Measurements from ENCODE around the gene BRINP2. TPM values are rescaled to one million over a fixed set of nuclear protein-coding genes. Genes with fewer than 3 reads are reported as not detected.

Gene BRINP2
- total RNA-seq, 4 donors from 2014 or later, result 0.42 to 1.7 (median 0.70) TPM

DNA sequence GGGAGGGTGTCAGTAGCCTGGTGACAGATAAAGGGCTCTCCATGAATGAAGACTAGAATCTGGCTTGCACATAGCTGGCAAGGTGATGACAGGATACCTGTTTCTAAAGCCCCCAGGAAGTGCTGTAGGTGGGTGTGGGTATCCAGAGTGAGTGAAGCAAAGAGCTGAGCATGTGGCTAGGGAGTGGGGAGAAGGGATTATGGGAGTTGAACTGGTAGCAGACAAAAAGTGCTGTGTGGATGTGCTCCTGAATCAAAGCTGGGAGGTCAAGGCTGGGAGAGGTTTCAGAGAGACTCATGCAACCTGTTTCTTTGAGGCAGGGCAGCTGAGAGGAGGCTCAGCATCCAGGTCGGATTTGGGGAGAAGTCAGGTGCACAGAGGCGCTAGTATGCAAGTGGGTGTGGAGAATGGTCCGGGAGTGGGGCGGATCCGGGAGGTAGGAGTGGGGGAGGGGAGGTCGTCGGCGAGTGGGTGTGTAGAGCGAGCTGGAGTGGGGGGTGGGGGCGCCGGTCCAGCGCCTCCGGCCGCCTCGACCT, 6.8 kb upstream of the BRINP2 start:
- 3% methylated on average over 15 of the region's 15 CpGs for WGBS
- peaks cover 0 to 52% (median 11%) of the 10 kb centered on the region in 4 donors for H3K27me3 ChIP-seq

DNA sequence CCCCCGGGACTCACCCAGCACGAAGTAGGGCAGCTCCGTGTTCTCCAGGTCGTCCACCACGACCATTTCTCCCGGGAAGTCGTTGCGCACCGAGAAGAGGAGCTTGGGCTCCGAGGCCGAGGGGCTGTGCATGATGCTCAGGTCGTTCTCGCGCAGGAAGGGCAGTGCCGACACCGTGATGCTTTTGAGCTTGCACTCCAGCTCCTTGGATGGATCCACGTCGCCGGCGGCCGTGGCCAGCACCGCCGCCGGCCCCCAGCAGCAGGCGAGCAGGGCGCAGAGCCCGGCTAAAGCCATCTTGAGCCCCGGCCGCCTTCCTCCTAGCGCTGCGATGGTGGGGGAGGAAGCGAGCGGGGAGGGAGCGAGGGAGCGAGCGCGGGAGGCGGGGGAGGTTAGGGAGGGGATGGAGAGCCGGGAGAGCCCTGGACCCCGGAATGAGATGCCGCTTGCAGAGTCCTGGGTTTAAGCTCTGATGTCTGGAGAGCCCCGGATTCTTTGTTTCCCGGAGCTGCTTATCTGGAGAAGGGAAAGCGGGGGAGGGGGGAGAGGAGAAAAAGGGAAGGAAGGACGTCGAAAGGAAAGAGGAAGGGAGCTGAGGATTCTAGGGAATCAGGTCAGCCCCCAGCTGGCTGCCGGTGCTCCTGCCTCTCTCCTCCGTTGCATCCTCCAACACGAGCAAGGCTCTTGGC, 6.2 kb upstream of the BRINP2 start, which contains the start of gene ASTN1:
TSS of gene ASTN1 (minus strand) at position 333 of the 689 bp plus-strand sequence. CDS start at position 297, 36 bp downstream.
- DNase-seq (ENCODE audit: extremely low spot score), result no peak
- no peaks in the 10 kb centered on the region for H3K36me3 ChIP-seq
- intact Hi-C loops (cut with DNase I), result no loop called here
- peak within 1 kb of the TSS; percentile 47 to 57 (median 49) for H3K4me3 ChIP-seq
- peaks cover 0 to 57% (median 11%) of the 10 kb centered on the region in 4 donors for H3K27me3 ChIP-seq
- WGBS, result 1% methylated on average over 37 of the region's 49 CpGs
- TF ChIP-seq, protein P1, sequence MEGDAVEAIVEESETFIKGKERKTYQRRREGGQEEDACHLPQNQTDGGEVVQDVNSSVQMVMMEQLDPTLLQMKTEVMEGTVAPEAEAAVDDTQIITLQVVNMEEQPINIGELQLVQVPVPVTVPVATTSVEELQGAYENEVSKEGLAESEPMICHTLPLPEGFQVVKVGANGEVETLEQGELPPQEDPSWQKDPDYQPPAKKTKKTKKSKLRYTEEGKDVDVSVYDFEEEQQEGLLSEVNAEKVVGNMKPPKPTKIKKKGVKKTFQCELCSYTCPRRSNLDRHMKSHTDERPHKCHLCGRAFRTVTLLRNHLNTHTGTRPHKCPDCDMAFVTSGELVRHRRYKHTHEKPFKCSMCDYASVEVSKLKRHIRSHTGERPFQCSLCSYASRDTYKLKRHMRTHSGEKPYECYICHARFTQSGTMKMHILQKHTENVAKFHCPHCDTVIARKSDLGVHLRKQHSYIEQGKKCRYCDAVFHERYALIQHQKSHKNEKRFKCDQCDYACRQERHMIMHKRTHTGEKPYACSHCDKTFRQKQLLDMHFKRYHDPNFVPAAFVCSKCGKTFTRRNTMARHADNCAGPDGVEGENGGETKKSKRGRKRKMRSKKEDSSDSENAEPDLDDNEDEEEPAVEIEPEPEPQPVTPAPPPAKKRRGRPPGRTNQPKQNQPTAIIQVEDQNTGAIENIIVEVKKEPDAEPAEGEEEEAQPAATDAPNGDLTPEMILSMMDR (IDR thresholded peaks at IDR 0.05), result no peak
- TF ChIP-seq POLR2A (IDR thresholded peaks at IDR 0.05; ENCODE audit: low read depth), result no peak
- no peak for TF ChIP-seq POLR2AphosphoS5 (IDR thresholded peaks at IDR 0.05)
- no peak for TF ChIP-seq EP300 (IDR thresholded peaks at IDR 0.05)
- H3K27ac ChIP-seq (replicated peaks in 1 of 4), result no peak within 1 kb of the TSS
- H3K9me3 ChIP-seq, result no peaks in the 10 kb centered on the region
- H3K4me1 ChIP-seq, result peaks cover 11 to 14% (median 13%) of the 10 kb centered on the region in 4 donors

More for the DNA sequence above, 6.8 kb upstream of the BRINP2 start:
- H3K4me1 ChIP-seq, result peaks cover 11 to 14% (median 13%) of the 10 kb centered on the region in 4 donors
- TF ChIP-seq POLR2A (IDR thresholded peaks at IDR 0.05; ENCODE audit: low read depth), result no peak
- TF ChIP-seq, protein P1 (IDR thresholded peaks at IDR 0.05), result no peak
- no peak for TF ChIP-seq POLR2AphosphoS5 (IDR thresholded peaks at IDR 0.05)
- no peak for TF ChIP-seq EP300 (IDR thresholded peaks at IDR 0.05)
- intact Hi-C loops (cut with DNase I), result no loop called here
- H3K9me3 ChIP-seq, result no peaks in the 10 kb centered on the region
- no peak for DNase-seq (ENCODE audit: extremely low spot score)
- no peak overlapping the region for H3K27ac ChIP-seq (replicated peaks in 1 of 4)
- H3K4me3 ChIP-seq, result peak overlapping the region; percentile 47 to 57 (median 49)
- no peaks in the 10 kb centered on the region for H3K36me3 ChIP-seq

DNA sequence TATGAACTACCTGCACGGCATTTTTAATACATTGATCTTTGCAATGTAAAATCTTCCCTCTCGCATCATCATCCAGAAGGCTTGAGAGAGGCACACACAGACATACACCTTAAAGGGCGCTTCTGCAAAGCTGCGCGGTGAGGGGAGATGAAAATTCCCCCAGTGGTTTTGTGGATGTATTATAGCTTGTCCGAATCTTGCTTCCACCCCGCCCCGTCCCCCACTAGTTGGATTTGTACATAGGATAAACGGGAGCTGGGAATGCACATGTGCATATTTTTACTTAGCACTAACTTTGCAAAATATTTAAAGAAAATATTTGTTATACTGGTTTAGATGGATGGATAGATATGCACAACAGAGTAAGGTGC, 5.7 kb upstream of the BRINP2 start:
- Histone ChIP-seq H3K27ac (replicated peaks in 1 of 4) (no peak overlapping the region), H3K4me1 (peaks cover 11 to 14% (median 13%) of the 10 kb centered on the region in 4 donors), H3K36me3 (no peaks in the 10 kb centered on the region), H3K9me3 (no peaks in the 10 kb centered on the region), H3K27me3 (peaks cover 0 to 60% (median 13%) of the 10 kb centered on the region in 4 donors), H3K4me3 (peak overlapping the region; percentile 47 to 57 (median 49))
- intact Hi-C loops (cut with DNase I), result no loop called here
- WGBS, result 3% methylated on average over 9 of the region's 9 CpGs
- DNase-seq (ENCODE audit: extremely low spot score), result no peak
- TF ChIP-seq POLR2A (IDR thresholded peaks at IDR 0.05; ENCODE audit: low read depth) (no peak), POLR2AphosphoS5 (IDR thresholded peaks at IDR 0.05) (no peak), EP300 (IDR thresholded peaks at IDR 0.05) (no peak)
- TF ChIP-seq, protein P1 (IDR thresholded peaks at IDR 0.05), result no peak

DNA sequence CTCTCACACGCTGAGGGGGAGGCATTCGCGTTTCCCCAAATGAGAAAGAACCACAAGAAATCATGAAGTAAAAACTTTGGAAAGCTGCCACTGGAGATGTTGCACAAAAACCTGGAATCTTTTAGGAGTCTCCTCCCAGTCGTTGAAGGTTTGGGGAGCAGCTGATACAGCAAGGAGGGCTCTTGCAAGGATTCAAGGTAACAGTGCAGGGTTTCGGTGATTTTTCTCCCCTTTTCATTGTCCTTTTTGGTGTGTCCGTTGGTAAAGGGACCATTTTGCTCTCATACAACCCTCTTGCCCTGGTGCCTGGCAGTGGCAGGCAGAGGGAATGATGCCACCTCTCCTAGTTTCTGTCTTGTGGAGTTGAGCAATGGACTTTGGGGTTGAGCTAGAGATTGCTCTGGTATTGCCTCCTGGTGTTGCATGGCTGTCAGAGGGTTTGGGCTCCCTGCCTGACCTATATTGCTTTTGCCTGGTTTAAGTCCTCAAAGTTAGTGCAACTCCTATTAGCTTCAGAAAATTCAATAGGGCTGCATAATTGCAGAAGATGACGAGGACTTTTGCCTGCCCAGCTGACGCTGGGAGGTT, 872 bp downstream of the BRINP2 start:
- Histone ChIP-seq H3K36me3 (no peaks in the 10 kb centered on the region), H3K4me1 (peaks cover 10 to 18% (median 15%) of the 10 kb centered on the region in 4 donors), H3K4me3 (peak overlapping the region; percentile 47 to 61 (median 51)), H3K9me3 (no peaks in the 10 kb centered on the region), H3K27me3 (peaks cover 0 to 62% (median 12%) of the 10 kb centered on the region in 4 donors), H3K27ac (replicated peaks in 1 of 4) (no peak overlapping the region)
- 24% methylated on average over 8 of the region's 8 CpGs for WGBS
- no peak for TF ChIP-seq EP300 (IDR thresholded peaks at IDR 0.05)
- TF ChIP-seq, protein P1 (IDR thresholded peaks at IDR 0.05), result no peak
- no peak for TF ChIP-seq POLR2A (IDR thresholded peaks at IDR 0.05; ENCODE audit: low read depth)
- no peak for TF ChIP-seq POLR2AphosphoS5 (IDR thresholded peaks at IDR 0.05)
- intact Hi-C loops (cut with DNase I), result no loop called here
- DNase-seq (ENCODE audit: extremely low spot score), result no peak
